NCI-H128 (cell line): ENCODE data around the gene CD28.
"Not testable (repeated sequence)": the region's sequence is repeated elsewhere in the genome, so short reads cannot be mapped to it uniquely, and the experiment has no call there.

Experiments used
- DNase-seq: peaks from one replicate; lab custom pipeline; 2025; ENCODE audit not compliant: unreplicated experiment; lab: John Stamatoyannopoulos, UW

Gene CD28

GRCh38 chr2:203781151-203781550 lies 74.7 kb downstream of the CD28 start:
- no peak for DNase-seq

DNA sequence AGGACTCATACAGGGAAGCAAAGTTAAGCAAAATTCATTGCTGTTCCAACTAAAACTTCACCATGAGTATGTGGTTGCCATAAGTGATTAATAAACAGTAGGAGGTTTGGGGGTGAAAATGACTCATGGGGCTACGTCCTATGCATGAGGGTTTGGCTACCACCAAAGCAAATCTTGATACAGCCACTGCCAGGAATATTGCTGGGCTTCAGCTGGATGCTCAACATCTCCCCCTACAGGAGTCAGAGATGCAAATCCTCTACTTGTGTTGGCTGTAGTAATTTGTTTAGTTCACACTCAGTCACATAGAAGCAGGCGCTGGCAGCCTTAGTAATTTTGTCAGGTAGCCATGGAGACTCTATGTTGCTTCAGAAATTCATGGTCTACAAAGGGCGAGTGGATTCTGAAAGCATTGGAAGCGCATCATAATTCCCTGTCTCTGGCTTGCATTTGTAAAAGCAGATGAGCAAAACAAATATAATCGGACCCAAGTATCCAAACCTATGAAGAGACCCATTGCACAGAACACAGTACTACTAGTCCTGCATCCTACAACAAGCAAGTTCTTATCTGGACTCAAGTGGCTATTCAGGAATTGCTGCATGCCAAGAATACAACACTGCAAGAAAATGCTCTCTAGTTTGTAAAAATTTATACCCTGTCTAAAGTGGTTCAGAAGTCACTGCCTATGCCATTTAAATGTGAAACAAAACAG lies 76.0 kb downstream of the CD28 start:
- DNase-seq: no peak

DNA sequence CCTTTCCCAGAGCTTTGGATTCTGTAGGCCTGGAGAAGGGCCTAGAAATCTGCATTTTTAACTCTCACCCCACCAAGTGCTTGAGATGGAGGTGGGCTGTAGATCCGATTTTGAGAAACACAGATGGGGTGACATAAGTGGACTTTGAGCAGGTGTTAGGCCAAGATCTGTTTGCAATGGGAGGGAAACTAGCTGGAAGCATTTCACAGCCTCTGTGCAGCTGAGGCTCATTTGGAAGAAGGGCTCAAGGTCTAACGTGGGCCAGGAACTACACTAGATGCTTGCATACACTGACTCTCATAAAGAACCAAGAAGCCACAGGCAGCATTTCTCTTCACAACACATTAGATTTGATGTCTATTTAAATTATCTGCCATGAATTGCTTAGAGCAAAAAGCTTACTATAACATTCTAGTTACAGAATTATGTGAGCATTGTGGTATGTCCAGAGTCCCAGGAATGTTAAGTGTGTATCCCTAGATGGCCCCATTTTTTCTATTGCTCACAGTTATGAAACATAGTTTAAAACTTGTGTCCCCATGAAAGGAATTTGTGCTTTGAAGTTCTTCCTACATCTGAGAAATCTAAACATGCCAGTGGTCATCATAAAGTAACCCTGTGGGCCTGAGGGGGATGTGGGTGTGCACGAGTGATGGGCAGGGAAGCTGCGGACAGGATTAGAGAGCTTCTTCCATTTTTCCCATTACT lies 77.2 kb downstream of the CD28 start:
- DNase-seq: no peak

DNA sequence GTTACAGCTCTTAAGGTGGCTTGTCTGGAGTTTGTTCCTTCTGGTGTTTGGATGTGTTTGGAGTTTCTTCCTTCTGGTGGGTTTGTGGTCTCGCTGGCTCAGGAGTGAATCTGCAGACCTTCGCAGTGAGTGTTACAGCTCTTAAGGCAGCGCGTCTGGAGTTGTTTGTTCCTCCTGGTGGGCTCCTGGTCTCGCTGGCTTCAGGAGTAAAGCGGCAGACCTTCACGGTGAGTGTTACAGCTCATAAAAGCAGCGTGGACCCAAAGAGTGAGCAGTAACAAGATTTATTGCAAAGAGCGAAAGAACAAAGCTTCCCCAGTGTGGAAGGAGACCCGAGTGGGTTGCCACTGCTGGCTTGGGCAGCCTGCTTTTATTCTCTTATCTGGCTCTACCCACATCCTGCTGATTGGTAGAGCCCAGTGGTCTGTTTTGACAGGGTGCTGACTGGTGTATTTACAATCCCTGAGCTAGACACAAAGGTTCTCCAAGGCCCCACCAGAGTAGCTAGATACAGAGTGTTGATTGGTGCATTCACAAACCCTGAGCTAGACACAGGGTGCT lies 78.4 kb downstream of the CD28 start:
- DNase-seq: not testable (repeated sequence)

DNA sequence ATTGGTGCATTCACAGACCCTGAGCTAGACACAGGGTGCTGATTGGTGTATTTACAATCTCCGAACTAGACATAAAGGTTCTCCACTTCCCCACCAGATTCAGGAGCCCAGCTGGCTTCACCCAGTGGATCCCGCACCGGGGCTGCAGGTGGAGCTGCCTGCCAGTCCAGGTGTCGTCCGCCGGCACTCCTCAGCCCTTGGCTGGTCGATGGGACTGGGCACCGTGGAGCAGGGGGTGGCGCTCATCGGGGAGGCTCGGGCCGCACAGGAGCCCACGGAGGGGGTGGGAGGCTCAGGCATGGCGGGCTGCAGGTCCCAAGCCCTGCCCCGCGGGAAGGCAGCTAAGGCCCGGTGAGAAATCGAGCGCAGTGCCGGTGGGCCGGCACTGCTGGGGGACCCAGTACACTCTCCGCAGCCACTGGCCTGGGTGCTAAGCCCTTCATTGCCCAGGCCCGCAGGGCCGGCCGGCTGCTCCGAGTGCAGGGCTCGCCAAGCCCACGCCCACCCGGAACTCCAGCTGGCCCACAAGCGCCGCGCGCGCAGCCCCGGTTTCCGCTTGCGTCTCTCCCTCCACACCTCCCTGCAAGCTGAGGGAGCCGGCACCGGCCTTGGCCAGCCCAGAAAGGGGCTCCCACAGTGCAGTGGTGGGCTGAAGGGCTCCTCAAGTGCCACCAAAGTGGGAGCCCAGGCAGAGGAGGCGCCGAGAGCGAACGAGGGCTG lies 79.1 kb downstream of the CD28 start:
- DNase-seq: not testable (repeated sequence)

DNA sequence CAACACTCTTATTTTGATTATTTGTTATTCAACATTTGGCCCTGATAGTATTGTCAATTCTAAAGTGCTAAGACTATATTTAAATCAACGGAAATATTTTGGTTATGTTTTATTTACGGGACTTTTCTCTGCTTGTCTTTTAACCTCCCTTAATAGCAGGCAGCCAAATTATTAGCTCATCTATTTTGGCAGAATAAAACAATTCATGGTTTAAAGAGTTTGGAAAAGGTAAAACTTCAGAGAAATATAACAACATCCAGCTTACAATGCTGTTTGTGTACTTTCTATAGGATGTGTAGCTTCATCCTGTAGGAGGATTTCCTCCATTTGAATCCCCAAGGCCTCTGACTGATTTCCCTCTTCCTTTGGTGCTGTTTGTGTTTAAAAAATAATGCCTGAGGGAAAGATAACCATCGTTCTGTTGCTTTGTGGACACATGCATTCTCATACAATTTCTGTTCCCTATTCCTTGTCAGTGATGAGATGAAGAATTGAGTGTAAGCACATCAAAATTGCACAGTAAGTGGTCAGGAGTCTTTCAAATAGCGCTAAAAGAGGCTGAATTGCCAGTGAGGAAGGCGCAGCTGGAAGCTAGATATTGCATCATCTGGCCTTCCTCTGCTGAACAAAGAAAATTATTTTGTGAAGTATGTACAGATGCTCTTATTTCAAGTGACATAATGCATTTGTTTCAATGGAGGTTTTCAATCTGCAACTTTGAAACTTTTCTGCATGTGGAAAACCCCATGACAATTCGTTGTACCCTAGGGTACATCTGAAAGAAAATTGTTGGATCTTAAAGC lies 80.3 kb downstream of the CD28 start:
- no peak for DNase-seq

- DNase-seq: no peak
Measured at GRCh38 chr2:203787979-203788378, 81.5 kb downstream of the CD28 start.
